K562 (cell line): ENCODE data around the gene AGRN.

ENCODE experiments used
- DIDO1 ChIP-seq: fragments of 450-650 bp; IDR thresholded peaks from 2 replicates; pipeline ENCODE4 v1.6.1; 2016; ENCODE audit warnings: low read depth, missing biosample characterization, missing genetic modification characterization
- HDAC2 ChIP-seq: fragments of 450-650 bp; IDR thresholded peaks from 2 replicates; pipeline ENCODE4 v1.6.1; 2016; ENCODE audit warnings: mild to moderate bottlenecking
- SAFB2 ChIP-seq: fragments of 200-400 bp; formaldehyde crosslinking; IDR thresholded peaks from 2 replicates; pipeline ENCODE4 v1.6.1; 2018; ENCODE audit warnings: borderline replicate concordance, low read length, low read depth, moderate library complexity; ENCODE audit not compliant: severe bottlenecking
- TCF7L2 ChIP-seq: fragments of 150-350 bp; IDR thresholded peaks from 2 replicates; pipeline ENCODE4 v1.6.1; 2016; ENCODE audit warnings: low read depth, mild to moderate bottlenecking, low read length, moderate library complexity
- ZEB2 ChIP-seq: fragments of 450-650 bp; IDR thresholded peaks from 2 replicates; pipeline ENCODE4 v1.6.1; 2016
- ZNF146 ChIP-seq: IDR thresholded peaks from one replicate; pipeline ENCODE4 v1.6.1; 2018; ENCODE audit warnings: missing compliant biosample characterization; ENCODE audit not compliant: unreplicated experiment
- ZNF274 ChIP-seq: IDR thresholded peaks from 2 replicates; pipeline ENCODE4 v1.6.1; 2011; ENCODE audit warnings: low read depth, mild to moderate bottlenecking, low read length, moderate library complexity, borderline replicate concordance
- ZNF551 ChIP-seq: fragments of 250-450 bp; sonication (Bioruptor Pico); IDR thresholded peaks from 2 replicates; pipeline ENCODE4 v1.5.0; 2021; ENCODE audit warnings: mild to moderate bottlenecking, moderate library complexity
- TF ChIP-seq, protein P1 (sequence below): sonication (generic); formaldehyde crosslinking; IDR thresholded peaks from 2 replicates; pipeline ENCODE4 v1.8.1; 2023; ENCODE audit warnings: mild to moderate bottlenecking, missing genetic modification reagents

- TF ChIP-seq HDAC2 (no peak), TCF7L2 (no peak), SAFB2 (no peak), ZNF146 (CRISPR knock-in tag) (no peak), DIDO1 (no peak), ZNF274 (no peak), ZEB2 (no peak), ZNF551 (CRISPR knock-in tag) (no peak)
- TF ChIP-seq, protein P1, sequence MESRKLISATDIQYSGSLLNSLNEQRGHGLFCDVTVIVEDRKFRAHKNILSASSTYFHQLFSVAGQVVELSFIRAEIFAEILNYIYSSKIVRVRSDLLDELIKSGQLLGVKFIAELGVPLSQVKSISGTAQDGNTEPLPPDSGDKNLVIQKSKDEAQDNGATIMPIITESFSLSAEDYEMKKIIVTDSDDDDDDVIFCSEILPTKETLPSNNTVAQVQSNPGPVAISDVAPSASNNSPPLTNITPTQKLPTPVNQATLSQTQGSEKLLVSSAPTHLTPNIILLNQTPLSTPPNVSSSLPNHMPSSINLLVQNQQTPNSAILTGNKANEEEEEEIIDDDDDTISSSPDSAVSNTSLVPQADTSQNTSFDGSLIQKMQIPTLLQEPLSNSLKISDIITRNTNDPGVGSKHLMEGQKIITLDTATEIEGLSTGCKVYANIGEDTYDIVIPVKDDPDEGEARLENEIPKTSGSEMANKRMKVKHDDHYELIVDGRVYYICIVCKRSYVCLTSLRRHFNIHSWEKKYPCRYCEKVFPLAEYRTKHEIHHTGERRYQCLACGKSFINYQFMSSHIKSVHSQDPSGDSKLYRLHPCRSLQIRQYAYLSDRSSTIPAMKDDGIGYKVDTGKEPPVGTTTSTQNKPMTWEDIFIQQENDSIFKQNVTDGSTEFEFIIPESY (CRISPR knock-in tag): peak; percentile 95
Observed at GRCh38 chr1:1021920-1022259, 2.0 kb downstream of the AGRN start.
